Posterior vena cava (tissue), 2 donors: ENCODE results near the gene GAB2. TPM values are rescaled to one million over a fixed set of nuclear protein-coding genes. Genes with fewer than 3 reads are reported as not detected.
"Not testable (repeated sequence)": the region's sequence is repeated elsewhere in the genome, so short reads cannot be mapped to it uniquely, and the experiment has no call there.

Experiments used
- DNase-seq: peaks from one replicate; pipeline ENCODE4 v3.0.0-alpha.2; 2020; ENCODE audit warnings: low spot score
- intact Hi-C, 2 donors: fragments of 100-400 bp; cut with DNase I; formaldehyde crosslinking; loops; one replicate each; pipeline versions ENCODE4 v1.14.1 to v1.14.2; 2022 to 2023
- total RNA-seq, 2 donors: library from RNA; stranded (reverse); fragmentation: NEBNext Ultra II Directional; extraction: Animal tissue kit (Norgen Biotek cat#: 25700); gene quantifications; one replicate each; pipeline ENCODE4 v1.2.1, GENCODE V29; 2021
- donor health status: DM: yes; HTN: yes; CAD: no.
- donor health status: DM: yes; HTN: yes; CAD: no.

GAB2 gene
- total RNA-seq, 2 donors from 2014 or later, result 45.1 to 89.7 TPM

- intact Hi-C loops, result loop anchor here in 1 of 2 donors (10.0 kb wide), 1 partner anchor 65 kb away; no protein-coding TSS in a partner anchor
- DNase-seq, result no peak
Observed at GRCh38 chr11:78250099-78250498, 167.5 kb downstream of the GAB2 start.

- no peak for DNase-seq
- intact Hi-C loops, result no loop called here
Observed at GRCh38 chr11:78248903-78249302, 168.7 kb downstream of the GAB2 start.

- DNase-seq, result no peak
- intact Hi-C loops, result no loop called here
Observed at GRCh38 chr11:78248191-78248590, 169.4 kb downstream of the GAB2 start.

GRCh38 chr11:78244546-78245255 is 172.9 kb downstream of the GAB2 start:
- DNase-seq, result no peak
- intact Hi-C loops, result no loop called here

GRCh38 chr11:78244080-78244479 is 173.5 kb downstream of the GAB2 start:
- intact Hi-C loops, result no loop called here
- DNase-seq, result no peak

GRCh38 chr11:78241475-78241874 is 176.1 kb downstream of the GAB2 start:
- DNase-seq, result no peak
- intact Hi-C loops, result no loop called here

GRCh38 chr11:78239781-78240180 is 177.8 kb downstream of the GAB2 start:
- DNase-seq, result no peak

GRCh38 chr11:78237293-78238046 is 180.2 kb downstream of the GAB2 start:
- intact Hi-C loops, result no loop called here

More at GRCh38 chr11:78239781-78240180, 177.8 kb downstream of the GAB2 start:
- intact Hi-C loops, result no loop called here

GRCh38 chr11:78234006-78234405 is 183.6 kb downstream of the GAB2 start:
- intact Hi-C loops, result loop anchor here in 1 of 2 donors (5.0 kb wide), 1 partner anchor 183 kb away; the partner anchor contains the start of gene GAB2
- DNase-seq, result no peak

More at GRCh38 chr11:78237293-78238046, 180.2 kb downstream of the GAB2 start:
- DNase-seq, result no peak

GRCh38 chr11:78233046-78233445 is 184.6 kb downstream of the GAB2 start:
- DNase-seq, result not testable (repeated sequence)
- intact Hi-C loops, result loop anchor here in 1 of 2 donors (5.0 kb wide), 1 partner anchor 184 kb away; the partner anchor contains the start of gene GAB2

GRCh38 chr11:78231962-78232501 is 185.6 kb downstream of the GAB2 start:
- intact Hi-C loops, result loop anchor here in 1 of 2 donors (5.0 kb wide), 1 partner anchor 185 kb away; the partner anchor contains the start of gene GAB2
- no peak for DNase-seq

- intact Hi-C loops, result loop anchor here in 1 of 2 donors (5.0 kb wide), 1 partner anchor 187 kb away; the partner anchor contains the start of gene GAB2
- DNase-seq, result no peak
Observed at GRCh38 chr11:78230161-78230877, 187.3 kb downstream of the GAB2 start.

- intact Hi-C loops, result loop anchor here in 1 of 2 donors (10.0 kb wide), 1 partner anchor 336 kb away; no protein-coding TSS in a partner anchor
- no peak for DNase-seq
Observed at GRCh38 chr11:78229106-78229505, 188.5 kb downstream of the GAB2 start.

- intact Hi-C loops, result loop anchor here in 1 of 2 donors (10.0 kb wide), 1 partner anchor 336 kb away; no protein-coding TSS in a partner anchor
Observed at GRCh38 chr11:78228467-78228866, 189.2 kb downstream of the GAB2 start.

GRCh38 chr11:78227921-78228320 is 189.7 kb downstream of the GAB2 start:
- intact Hi-C loops, result loop anchor here in 1 of 2 donors (10.0 kb wide), 1 partner anchor 337 kb away; no protein-coding TSS in a partner anchor
- no peak for DNase-seq

More at GRCh38 chr11:78228467-78228866, 189.2 kb downstream of the GAB2 start:
- no peak for DNase-seq

GRCh38 chr11:78226684-78227680 is 190.6 kb downstream of the GAB2 start:
- intact Hi-C loops, result loop anchor here in 1 of 2 donors (10.0 kb wide), 1 partner anchor 338 kb away; no protein-coding TSS in a partner anchor
- DNase-seq, result no peak

- DNase-seq, result no peak
- intact Hi-C loops, result loop anchor here in 1 of 2 donors (10.0 kb wide), 1 partner anchor 340 kb away; no protein-coding TSS in a partner anchor
Observed at GRCh38 chr11:78224906-78225420, 192.7 kb downstream of the GAB2 start.
